Large intestine (tissue), 3 donors: Measurements from ENCODE around the gene STMN1. TPM values are rescaled to one million over a fixed set of nuclear protein-coding genes. Genes with fewer than 3 reads are reported as not detected.

Experiments
- DNase-seq, 2 donors: peaks; one replicate each; pipeline versions ENCODE4 v3.0.0 to v3.0.0-alpha.2; 2013
- H3K27ac ChIP-seq: one replicate; pipeline ENCODE4 v1.5.1; 2013; ENCODE audit warnings: low read length
- H3K27me3 ChIP-seq: 2 replicates; pipeline ENCODE4 v1.6.1; 2013; ENCODE audit warnings: low read length; ENCODE audit not compliant: control insufficient read depth, insufficient read depth
- H3K36me3 ChIP-seq: 2 replicates; pipeline ENCODE4 v1.6.1; 2013; ENCODE audit warnings: low read length; ENCODE audit not compliant: control insufficient read depth, insufficient read depth
- H3K4me1 ChIP-seq: one replicate; pipeline ENCODE4 v1.6.1; 2013; ENCODE audit warnings: low read length; ENCODE audit not compliant: control insufficient read depth, insufficient read depth
- H3K4me3 ChIP-seq: one replicate; pipeline ENCODE4 v1.5.1; 2013; ENCODE audit warnings: low read length
- H3K9me3 ChIP-seq: one replicate; pipeline ENCODE4 v1.6.1; 2013; ENCODE audit warnings: mild to moderate bottlenecking, low read depth, low read length, moderate library complexity; ENCODE audit not compliant: control insufficient read depth
- WGBS: methylation state at CpG from one replicate; pipeline ENCODE4 v1.1.5; 2013; ENCODE audit warnings: low lambda C conversion rate; ENCODE audit not compliant: insufficient coverage; 5-methylcytosine and 5-hydroxymethylcytosine counted together
- polyA plus RNA-seq: library from polyadenylated mRNA; unstranded; fragments of 120-200 nt; gene quantifications from one replicate; pipeline ENCODE4 v1.2.1, GENCODE V29; 2013

STMN1 gene
- polyA plus RNA-seq, 1 donor, result 417 TPM

- WGBS, result 0% methylated on average over 2 of the region's 32 CpGs
- Histone ChIP-seq H3K36me3 (no peaks in the 10 kb centered on the region), H3K4me3 (peak overlapping the region; percentile 50), H3K27ac (peak overlapping the region; percentile 42), H3K9me3 (no peaks in the 10 kb centered on the region), H3K27me3 (peaks cover 3% of the 10 kb centered on the region), H3K4me1 (peaks cover 15% of the 10 kb centered on the region)
- peak in 1 of 2 donors; percentile 74 for DNase-seq
Measured at GRCh38 chr1:25922971-25923552, 16.8 kb upstream of the STMN1 start.

- peak overlapping the region; percentile 55 for H3K27ac ChIP-seq
- WGBS, result 60% methylated on average over 1 of the region's 49 CpGs
- H3K9me3 ChIP-seq, result no peaks in the 10 kb centered on the region
- no peaks in the 10 kb centered on the region for H3K36me3 ChIP-seq
- H3K27me3 ChIP-seq, result peaks cover 3% of the 10 kb centered on the region
- peaks cover 21% of the 10 kb centered on the region for H3K4me1 ChIP-seq
- peak overlapping the region; percentile 50 for H3K4me3 ChIP-seq
- peak; percentile 31 to 72 for DNase-seq
Measured at GRCh38 chr1:25922056-25922970, 16.1 kb upstream of the STMN1 start.

- H3K4me1 ChIP-seq, result peaks cover 17% of the 10 kb centered on the region
- H3K36me3 ChIP-seq, result no peaks in the 10 kb centered on the region
- H3K9me3 ChIP-seq, result no peaks in the 10 kb centered on the region
- no peak for DNase-seq
- H3K27me3 ChIP-seq, result peaks cover 3% of the 10 kb centered on the region
- no peak overlapping the region for H3K27ac ChIP-seq
- no peak overlapping the region for H3K4me3 ChIP-seq
- WGBS, result 93% methylated on average over 3 of the region's 11 CpGs
Measured at GRCh38 chr1:25918615-25919014, 12.4 kb upstream of the STMN1 start.

GRCh38 chr1:25917996-25918395 is 11.8 kb upstream of the STMN1 start:
- no CpG with 5 or more reads among the region's 5 CpGs for WGBS
- Histone ChIP-seq H3K4me1 (peaks cover 12% of the 10 kb centered on the region), H3K9me3 (no peaks in the 10 kb centered on the region), H3K36me3 (no peaks in the 10 kb centered on the region), H3K27me3 (peaks cover 3% of the 10 kb centered on the region), H3K27ac (no peak overlapping the region), H3K4me3 (no peak overlapping the region)
- peak; percentile 32 to 75 for DNase-seq

- Histone ChIP-seq H3K36me3 (no peaks in the 10 kb centered on the region), H3K4me3 (no peak overlapping the region), H3K27ac (no peak overlapping the region), H3K4me1 (peaks cover 7% of the 10 kb centered on the region), H3K27me3 (no peaks in the 10 kb centered on the region), H3K9me3 (no peaks in the 10 kb centered on the region)
- no CpG with 5 or more reads among the region's 2 CpGs for WGBS
- DNase-seq, result no peak
Measured at GRCh38 chr1:25916460-25916859, 10.2 kb upstream of the STMN1 start.

- peaks cover 7% of the 10 kb centered on the region for H3K4me1 ChIP-seq
- WGBS, result no CpG with 5 or more reads among the region's 3 CpGs
Measured at GRCh38 chr1:25914074-25914995, 8.1 kb upstream of the STMN1 start.

GRCh38 chr1:25913206-25913605 is 7.0 kb upstream of the STMN1 start:
- DNase-seq, result no peak
- H3K27me3 ChIP-seq, result no peaks in the 10 kb centered on the region
- H3K36me3 ChIP-seq, result no peaks in the 10 kb centered on the region
- H3K4me1 ChIP-seq, result peaks cover 7% of the 10 kb centered on the region
- no peak overlapping the region for H3K27ac ChIP-seq
- H3K9me3 ChIP-seq, result no peaks in the 10 kb centered on the region
- H3K4me3 ChIP-seq, result no peak overlapping the region

More at GRCh38 chr1:25914074-25914995, 8.1 kb upstream of the STMN1 start:
- no peaks in the 10 kb centered on the region for H3K9me3 ChIP-seq
- no peak overlapping the region for H3K4me3 ChIP-seq
- no peaks in the 10 kb centered on the region for H3K36me3 ChIP-seq
- no peak for DNase-seq
- H3K27ac ChIP-seq, result no peak overlapping the region
- H3K27me3 ChIP-seq, result no peaks in the 10 kb centered on the region

GRCh38 chr1:25912076-25912831 is 6.0 kb upstream of the STMN1 start:
- Histone ChIP-seq H3K27ac (no peak overlapping the region), H3K4me1 (no peaks in the 10 kb centered on the region), H3K27me3 (no peaks in the 10 kb centered on the region), H3K9me3 (no peaks in the 10 kb centered on the region), H3K4me3 (no peak overlapping the region), H3K36me3 (no peaks in the 10 kb centered on the region)
- 100% methylated on average over 1 of the region's 5 CpGs for WGBS
- no peak for DNase-seq

GRCh38 chr1:25911162-25911561 is 4.9 kb upstream of the STMN1 start:
- no peak for DNase-seq
- no peaks in the 10 kb centered on the region for H3K36me3 ChIP-seq

GRCh38 chr1:25909040-25909439 is 2.8 kb upstream of the STMN1 start:
- Histone ChIP-seq H3K36me3 (no peaks in the 10 kb centered on the region), H3K4me1 (peaks cover 6% of the 10 kb centered on the region), H3K4me3 (no peak overlapping the region), H3K27me3 (no peaks in the 10 kb centered on the region), H3K27ac (no peak overlapping the region), H3K9me3 (no peaks in the 10 kb centered on the region)
- WGBS, result no CpG with 5 or more reads among the region's 10 CpGs
- no peak for DNase-seq

More at GRCh38 chr1:25911162-25911561, 4.9 kb upstream of the STMN1 start:
- peaks cover 5% of the 10 kb centered on the region for H3K4me1 ChIP-seq
- no peaks in the 10 kb centered on the region for H3K9me3 ChIP-seq
- H3K27me3 ChIP-seq, result no peaks in the 10 kb centered on the region
- H3K4me3 ChIP-seq, result no peak overlapping the region
- no peak overlapping the region for H3K27ac ChIP-seq
